SU-DHL-6 (cell line): ENCODE measurements around the gene ABCC3.
A peak's percentile ranks its signal among the peaks of the same experiment; 100 is the strongest.

Experiments used
- H2AFZ ChIP-seq: fragments of 200-600 bp; sonication (generic); 2 replicates; pipeline ENCODE4 v1.6.1; 2014; ENCODE audit warnings: low read depth, mild to moderate bottlenecking, moderate library complexity, mixed read lengths, antibody characterized with exemption, low read length; ENCODE audit not compliant: severe bottlenecking
- H3F3A ChIP-seq: fragments of 200-600 bp; shearing (Covaris generic); 2 replicates; pipeline ENCODE4 v1.6.0; 2016; ENCODE audit warnings: antibody characterized with exemption, mild to moderate bottlenecking; ENCODE audit not compliant: insufficient read depth
- H3K27ac ChIP-seq: fragments of 200-600 bp; sonication (generic); 2 replicates; pipeline ENCODE4 v1.5.1; 2016; ENCODE audit warnings: low read depth, mild to moderate bottlenecking, low read length, moderate library complexity, mixed read lengths
- H3K27me3 ChIP-seq: fragments of 200-600 bp; sonication (generic), shearing (Covaris generic); 2 replicates; pipeline ENCODE4 v1.6.0; 2014; ENCODE audit warnings: mild to moderate bottlenecking, low read length
- H3K36me3 ChIP-seq: fragments of 200-600 bp; sonication (generic); 2 replicates; pipeline ENCODE4 v1.6.1; 2014; ENCODE audit warnings: mild to moderate bottlenecking, low read length, mixed read lengths
- H3K4me2 ChIP-seq: fragments of 300-600, 200-600 bp; shearing (Covaris generic), sonication (generic); 2 replicates; pipeline ENCODE4 v1.6.0; 2014; ENCODE audit warnings: low read length, low read depth, mild to moderate bottlenecking; ENCODE audit not compliant: poor library complexity, severe bottlenecking
- H3K4me3 ChIP-seq: fragments of 200-600 bp; sonication (generic); 2 replicates; pipeline ENCODE4 v1.5.1; 2014; ENCODE audit warnings: antibody characterized with exemption, low read length, mild to moderate bottlenecking, mixed read lengths; ENCODE audit not compliant: insufficient read depth, poor library complexity, severe bottlenecking
- H3K79me2 ChIP-seq: fragments of 200-600 bp; sonication (generic); 2 replicates; pipeline ENCODE4 v1.6.1; 2014; ENCODE audit warnings: mild to moderate bottlenecking, low read length, moderate library complexity; ENCODE audit not compliant: insufficient read depth
- H3K9ac ChIP-seq: fragments of 200-600 bp; sonication (generic); 2 replicates; pipeline ENCODE4 v1.7.0; 2014; ENCODE audit warnings: mild to moderate bottlenecking, low read length
- H3K9me2 ChIP-seq: fragments of 200-600 bp; sonication (generic); replicated peaks from 2 replicates; pipeline ENCODE4 v1.6.1; 2014; ENCODE audit warnings: low read length; ENCODE audit not compliant: insufficient read depth
- H3K9me3 ChIP-seq: fragments of 200-600 bp; sonication (generic); 2 replicates; pipeline ENCODE4 v1.6.1; 2014; ENCODE audit warnings: low read length, mixed read lengths; ENCODE audit not compliant: insufficient read depth
- H4K20me1 ChIP-seq: fragments of 200-600 bp; sonication (generic); 2 replicates; pipeline ENCODE4 v1.6.1; 2014; ENCODE audit warnings: low read depth, mild to moderate bottlenecking, antibody characterized with exemption, low read length, moderate library complexity, mixed read lengths
- EZH2phosphoT487 ChIP-seq: fragments of 200-600 bp; sonication (generic), shearing (Covaris generic); conservative IDR thresholded peaks from 2 replicates; pipeline ENCODE4 v1.6.1; 2018; ENCODE audit warnings: mild to moderate bottlenecking, antibody characterized with exemption, low read length, moderate library complexity, mixed read lengths
- TF ChIP-seq, protein P1 (sequence below): fragments of 200-600 bp; sonication (generic); IDR thresholded peaks from one replicate; pipeline ENCODE4 v1.5.1; 2017; ENCODE audit warnings: antibody characterized with exemption, mild to moderate bottlenecking, low read length, moderate library complexity; ENCODE audit not compliant: insufficient read depth, poor library complexity, severe bottlenecking

ABCC3 gene

GRCh38 chr17:50699410-50699809 is 64.7 kb downstream of the ABCC3 start:
- no peak overlapping the region for H3K9ac ChIP-seq
- H3K36me3 ChIP-seq: peaks cover 8% of the 10 kb centered on the region; the same call in 1 of the 2 replicates
- no peaks in the 10 kb centered on the region for H3K27me3 ChIP-seq
- H2AFZ ChIP-seq: no peak overlapping the region
- no peak for TF ChIP-seq EZH2phosphoT487
- TF ChIP-seq, protein P1, sequence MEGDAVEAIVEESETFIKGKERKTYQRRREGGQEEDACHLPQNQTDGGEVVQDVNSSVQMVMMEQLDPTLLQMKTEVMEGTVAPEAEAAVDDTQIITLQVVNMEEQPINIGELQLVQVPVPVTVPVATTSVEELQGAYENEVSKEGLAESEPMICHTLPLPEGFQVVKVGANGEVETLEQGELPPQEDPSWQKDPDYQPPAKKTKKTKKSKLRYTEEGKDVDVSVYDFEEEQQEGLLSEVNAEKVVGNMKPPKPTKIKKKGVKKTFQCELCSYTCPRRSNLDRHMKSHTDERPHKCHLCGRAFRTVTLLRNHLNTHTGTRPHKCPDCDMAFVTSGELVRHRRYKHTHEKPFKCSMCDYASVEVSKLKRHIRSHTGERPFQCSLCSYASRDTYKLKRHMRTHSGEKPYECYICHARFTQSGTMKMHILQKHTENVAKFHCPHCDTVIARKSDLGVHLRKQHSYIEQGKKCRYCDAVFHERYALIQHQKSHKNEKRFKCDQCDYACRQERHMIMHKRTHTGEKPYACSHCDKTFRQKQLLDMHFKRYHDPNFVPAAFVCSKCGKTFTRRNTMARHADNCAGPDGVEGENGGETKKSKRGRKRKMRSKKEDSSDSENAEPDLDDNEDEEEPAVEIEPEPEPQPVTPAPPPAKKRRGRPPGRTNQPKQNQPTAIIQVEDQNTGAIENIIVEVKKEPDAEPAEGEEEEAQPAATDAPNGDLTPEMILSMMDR: no peak
- no peak overlapping the region for H3K4me2 ChIP-seq
- no peaks in the 10 kb centered on the region for H3F3A ChIP-seq
- no peaks in the 10 kb centered on the region for H3K9me2 ChIP-seq
- H3K27ac ChIP-seq: no peak overlapping the region
- no peak overlapping the region for H3K4me3 ChIP-seq
- peaks cover 29% of the 10 kb centered on the region for H3K79me2 ChIP-seq
- H3K9me3 ChIP-seq: no peaks in the 10 kb centered on the region
- peaks cover 4% of the 10 kb centered on the region; the same call in 1 of the 2 replicates for H4K20me1 ChIP-seq

GRCh38 chr17:50703162-50703561 is 68.5 kb downstream of the ABCC3 start:
- H3K79me2 ChIP-seq: peaks cover 63% of the 10 kb centered on the region
- TF ChIP-seq, protein P1: no peak
- TF ChIP-seq EZH2phosphoT487: no peak
- no peak overlapping the region for H3K9ac ChIP-seq
- H3K27me3 ChIP-seq: no peaks in the 10 kb centered on the region
- peaks cover 3% of the 10 kb centered on the region for H3F3A ChIP-seq
- H3K36me3 ChIP-seq: no peaks in the 10 kb centered on the region; the same call in 1 of the 2 replicates
- H2AFZ ChIP-seq: no peak overlapping the region
- no peak overlapping the region for H3K4me3 ChIP-seq
- H3K27ac ChIP-seq: no peak overlapping the region
- H3K9me2 ChIP-seq: no peaks in the 10 kb centered on the region
- peaks cover 4% of the 10 kb centered on the region; the same call in 1 of the 2 replicates for H4K20me1 ChIP-seq
- H3K4me2 ChIP-seq: no peak overlapping the region
- no peaks in the 10 kb centered on the region for H3K9me3 ChIP-seq

DNA sequence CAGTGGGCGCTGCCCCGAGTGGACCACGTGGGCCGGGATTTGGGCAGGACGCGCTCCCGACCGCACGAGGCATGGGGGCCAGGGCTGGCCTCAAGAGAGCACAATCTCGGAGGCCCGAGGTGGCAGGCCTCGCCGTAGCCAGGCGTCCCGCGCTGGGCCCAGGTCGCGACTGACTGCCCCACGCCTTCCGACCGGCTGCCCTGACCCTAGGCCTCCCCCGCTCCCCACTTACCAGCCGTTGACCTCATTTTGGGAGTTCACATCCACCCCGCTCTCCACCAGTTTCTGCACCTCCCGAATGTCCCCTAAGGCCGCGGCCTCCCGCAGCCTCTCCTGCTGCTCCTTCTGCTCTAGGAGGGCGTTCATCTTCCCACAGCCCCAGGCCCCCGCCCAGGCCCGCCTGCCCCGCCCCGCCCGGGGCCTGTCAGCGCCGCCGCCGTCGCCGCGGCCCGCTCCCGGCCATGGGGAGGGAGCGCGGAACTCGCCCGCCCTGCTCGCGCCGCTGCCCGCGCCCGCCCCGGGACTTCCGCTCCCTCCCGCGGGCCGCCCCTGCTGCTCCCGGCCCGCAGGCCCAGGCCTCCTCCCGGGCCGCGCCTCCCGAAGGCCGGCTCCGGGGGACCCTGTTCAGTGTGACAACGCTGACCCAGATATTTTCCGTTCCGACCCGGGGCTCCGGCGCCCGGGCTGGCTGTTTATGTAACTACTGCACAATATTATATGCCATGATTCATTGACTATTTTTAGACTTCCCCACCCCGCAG is 72.8 kb downstream of the ABCC3 start, which contains the start of gene ANKRD40:
TSS of gene ANKRD40 (minus strand) at position 626 of the 761 bp plus-strand sequence. CDS start at position 366, 260 bp downstream.
- Histone ChIP-seq H4K20me1 (no peaks in the 10 kb centered on the region), H3K4me2 (peak within 1 kb of the TSS; percentile 89), H3K9me3 (no peaks in the 10 kb centered on the region), H3K36me3 (no peaks in the 10 kb centered on the region), H3K4me3 (peak within 1 kb of the TSS; percentile 82), H3K27me3 (no peaks in the 10 kb centered on the region), H3K79me2 (peaks cover 53% of the 10 kb centered on the region), H3F3A (peaks cover 5% of the 10 kb centered on the region), H3K9ac (peak within 1 kb of the TSS; percentile 82), H2AFZ (peak within 1 kb of the TSS; percentile 89), H3K27ac (peak within 1 kb of the TSS; percentile 76), H3K9me2 (no peaks in the 10 kb centered on the region)
- TF ChIP-seq, protein P1: no peak
- no peak for TF ChIP-seq EZH2phosphoT487
